HepG2 (cell line): ENCODE results near the gene CIAO3. TPM values are rescaled to one million over a fixed set of nuclear protein-coding genes. Genes with fewer than 3 reads are reported as not detected.

Experiments
- BHLHE40 ChIP-seq: IDR thresholded peaks from 2 replicates; pipeline ENCODE4 v1.6.1; 2011; ENCODE audit warnings: low read length, improper control_type of control experiment
- CBX2 ChIP-seq, 2 experiments: fragments of 200-600 bp in 1 of 2; sonication (generic); formaldehyde crosslinking in 1 of 2; IDR thresholded peaks; 2 replicates each; pipeline versions ENCODE4 v1.7.0 to v1.8.1; 2018 to 2022; ENCODE audit warnings: low read depth in 2 of 2, low read length in 1 of 2, mild to moderate bottlenecking in 1 of 2, missing genetic modification reagents in 1 of 2
- CENPX ChIP-seq: sonication (generic); formaldehyde crosslinking; IDR thresholded peaks from 2 replicates; pipeline ENCODE4 v1.9.0; 2021; ENCODE audit warnings: mild to moderate bottlenecking, missing genetic modification reagents, moderate library complexity
- CTCF ChIP-seq: sonication (generic); formaldehyde crosslinking; IDR thresholded peaks from 2 replicates; pipeline ENCODE4 v1.5.0; 2020; ENCODE audit warnings: mild to moderate bottlenecking, missing genetic modification reagents, moderate library complexity
- FOXK2 ChIP-seq: fragments of 450-650 bp; IDR thresholded peaks from 2 replicates; pipeline ENCODE4 v1.6.1; 2016
- JUND ChIP-seq: sonication (generic); formaldehyde crosslinking; IDR thresholded peaks from 2 replicates; pipeline ENCODE4 v1.8.0; 2022; ENCODE audit warnings: mild to moderate bottlenecking, missing genetic modification reagents
- NFE2L2 ChIP-seq: fragments of 150-350 bp; IDR thresholded peaks from 2 replicates; pipeline ENCODE4 v1.6.1; 2014; ENCODE audit warnings: low read length
- PITX1 ChIP-seq: sonication (generic); formaldehyde crosslinking; IDR thresholded peaks from 2 replicates; pipeline ENCODE4 v1.5.1; 2020; ENCODE audit warnings: mild to moderate bottlenecking, missing genetic modification reagents
- RBAK ChIP-seq: sonication (generic); formaldehyde crosslinking; IDR thresholded peaks from 2 replicates; pipeline ENCODE4 v1.5.1; 2020; ENCODE audit warnings: mild to moderate bottlenecking, missing genetic modification reagents
- SALL1 ChIP-seq: sonication (generic); formaldehyde crosslinking; IDR thresholded peaks from 2 replicates; pipeline ENCODE4 v1.8.0; 2022; ENCODE audit warnings: mild to moderate bottlenecking, missing genetic modification reagents
- SNAI1 ChIP-seq: sonication (generic); formaldehyde crosslinking; IDR thresholded peaks from 2 replicates; pipeline ENCODE4 v1.5.0; 2020; ENCODE audit warnings: mild to moderate bottlenecking, missing genetic modification reagents, borderline replicate concordance
- SRY ChIP-seq: sonication (generic); formaldehyde crosslinking; IDR thresholded peaks from 2 replicates; pipeline ENCODE4 v1.8.0; 2022; ENCODE audit warnings: mild to moderate bottlenecking, missing genetic modification reagents
- TARDBP ChIP-seq: sonication (generic); formaldehyde crosslinking; IDR thresholded peaks from 2 replicates; pipeline ENCODE4 v1.8.0; 2022; ENCODE audit warnings: mild to moderate bottlenecking, missing genetic modification reagents
- ZFP36L2 ChIP-seq: sonication (generic); formaldehyde crosslinking; IDR thresholded peaks from 2 replicates; pipeline ENCODE4 v1.4.0; 2020; ENCODE audit warnings: missing genetic modification reagents
- ZNF256 ChIP-seq: sonication (generic); formaldehyde crosslinking; conservative IDR thresholded peaks from 2 replicates; pipeline ENCODE4 v1.4.0; 2020; ENCODE audit warnings: missing genetic modification reagents
- ZNF318 ChIP-seq: sonication (generic); formaldehyde crosslinking; IDR thresholded peaks from 2 replicates; pipeline ENCODE4 v1.4.0; 2020; ENCODE audit warnings: mild to moderate bottlenecking, missing genetic modification reagents
- ZNF333 ChIP-seq: sonication (generic); formaldehyde crosslinking; IDR thresholded peaks from 2 replicates; pipeline ENCODE4 v1.4.0; 2020; ENCODE audit warnings: mild to moderate bottlenecking, missing genetic modification reagents, borderline replicate concordance
- ZNF569 ChIP-seq: sonication (generic); formaldehyde crosslinking; IDR thresholded peaks from 2 replicates; pipeline ENCODE4 v1.5.0; 2020; ENCODE audit warnings: mild to moderate bottlenecking, missing genetic modification reagents, moderate library complexity, borderline replicate concordance
- ZNF652 ChIP-seq: IDR thresholded peaks from 2 replicates; pipeline ENCODE4 v1.6.1; 2016; ENCODE audit warnings: low read depth, borderline replicate concordance
- ZNF75D ChIP-seq: sonication (generic); formaldehyde crosslinking; IDR thresholded peaks from 2 replicates; pipeline ENCODE4 v1.8.1; 2023; ENCODE audit warnings: missing genetic modification reagents, mild to moderate bottlenecking, borderline replicate concordance
- polyA plus RNA-seq, 8 experiments: library from polyadenylated mRNA; depleted of rRNA in 3 of 8; stranded (reverse) in 7 of 8; unstranded in 1 of 8; fragments of >200 nt; fragmentation: Illumina TruSeq in 4 of 8; extraction: Trizol in 4 of 8; gene quantifications; 2 replicates each; pipeline versions ENCODE4 v1.2.1 to v1.2.3, GENCODE V29; 2011 to 2016; ENCODE audit warnings: low read depth in 4 of 8, missing spikeins in 1 of 8, mixed read lengths in 1 of 8; ENCODE audit not compliant: insufficient read depth in 1 of 8
- total RNA-seq, 5 experiments: library from RNA; depleted of rRNA; stranded (reverse); fragments of >200 nt; fragmentation: Illumina TruSeq; extraction: Trizol; gene quantifications; 2 replicates each; pipeline ENCODE4 v1.2.3, GENCODE V29; 2016; ENCODE audit warnings: low read depth in 1 of 5

CIAO3 gene
- total and polyA plus RNA-seq, 2 of the 13 experiments (the other 11 are each of a cell fraction or from before 2014, with no cell fraction given) = 21.7 to 25.0 TPM

- TF ChIP-seq CTCF (CRISPR knock-in tag) = peak; percentile 95
- no peak for TF ChIP-seq CBX2 (IDR thresholded peaks at IDR 0.05; ENCODE audit: low read depth, low read length)
- TF ChIP-seq CBX2 (CRISPR knock-in tag; IDR thresholded peaks at IDR 0.05; ENCODE audit: low read depth) = no peak
- TF ChIP-seq NFE2L2 = no peak
- TF ChIP-seq ZNF333 = 0 out of 2 replicates have a peak, but pooled peaks have one; percentile 28
- TF ChIP-seq FOXK2 = no peak
- 0 out of 2 replicates have a peak, but pooled peaks have one; percentile 24 for TF ChIP-seq PITX1 (CRISPR knock-in tag)
- TF ChIP-seq ZNF256 (CRISPR knock-in tag) = no peak
- no peak for TF ChIP-seq ZNF318
- TF ChIP-seq ZNF652 (CRISPR knock-in tag) = no peak
- no peak for TF ChIP-seq ZNF75D (CRISPR knock-in tag)
- TF ChIP-seq SALL1 = peak; percentile 39; the same call in 1 of the 2 replicates
- no peak for TF ChIP-seq RBAK (CRISPR knock-in tag)
- TF ChIP-seq SNAI1 (CRISPR knock-in tag) = no peak
- no peak for TF ChIP-seq SRY (CRISPR knock-in tag)
- no peak for TF ChIP-seq CENPX (CRISPR knock-in tag)
- no peak for TF ChIP-seq ZNF569 (CRISPR knock-in tag)
- 0 out of 2 replicates have a peak, but pooled peaks have one; percentile 14 for TF ChIP-seq BHLHE40
- peak; percentile 14; the same call in 1 of the 2 replicates for TF ChIP-seq TARDBP (CRISPR knock-in tag)
- TF ChIP-seq JUND = no peak
- no peak for TF ChIP-seq ZFP36L2 (CRISPR knock-in tag)
Observed at GRCh38 chr16:711548-712320, 29.1 kb downstream of the CIAO3 start (continued).
